Heart right ventricle (tissue), 16 donors: ENCODE data around the gene PLEKHA1. TPM values are rescaled to one million over a fixed set of nuclear protein-coding genes. Genes with fewer than 3 reads are reported as not detected.

Experiments
- ATAC-seq, 8 donors: fragments of 200-7000 bp; cut with Tn5 transposase; one replicate each; pipeline ENCODE4 v1.9.1; 2020; ENCODE audit warnings: mild to moderate bottlenecking in 8 of 8, moderate library complexity in 8 of 8, moderate number of reproducible peaks in 1 of 8
- DNase-seq, 2 donors: peaks; one replicate each; pipeline ENCODE4 v3.0.0-alpha.2; 2020
- H3K27ac ChIP-seq, 10 donors: fragments of 200-600 bp; sonication (generic) in 2 of 10; one replicate each; pipeline versions ENCODE4 v1.5.0 to v1.8.0; 2020 to 2022; ENCODE audit warnings: mild to moderate bottlenecking in 3 of 10
- H3K27me3 ChIP-seq, 7 donors: fragments of 200-600 bp; one replicate each; pipeline ENCODE4 v1.8.0; 2021 to 2022; ENCODE audit warnings: mild to moderate bottlenecking in 2 of 7
- H3K36me3 ChIP-seq, 9 donors: fragments of 200-600 bp; sonication (generic) in 1 of 9; one replicate each; pipeline versions ENCODE4 v1.5.0 to v1.8.0; 2020 to 2022; ENCODE audit warnings: mild to moderate bottlenecking in 2 of 9
- H3K4me1 ChIP-seq, 9 donors: fragments of 200-600 bp; sonication (generic) in 1 of 9; one replicate each; pipeline versions ENCODE4 v1.5.0 to v1.8.0; 2020 to 2022; ENCODE audit warnings: mild to moderate bottlenecking in 4 of 9
- H3K4me3 ChIP-seq, 10 donors: fragments of 200-600 bp; sonication (generic) in 2 of 10; one replicate each; pipeline versions ENCODE4 v1.5.0 to v1.8.0; 2020 to 2022; ENCODE audit warnings: mild to moderate bottlenecking in 7 of 10, moderate library complexity in 2 of 10
- H3K9me3 ChIP-seq, 11 donors: fragments of 200-600 bp in 10 of 11; sonication (generic) in 2 of 11; one replicate each; pipeline versions ENCODE4 v1.5.0 to v1.8.0; 2013 to 2022; ENCODE audit warnings: mild to moderate bottlenecking in 2 of 11, control low read depth in 1 of 11, moderate library complexity in 1 of 11
- WGBS, 2 donors: extraction: QIAGEN DNeasy Blood & Tissue Kit; methylation state at CpG; one replicate each; pipeline ENCODE4 v1.1.7; 2013; ENCODE audit warnings: inconsistent platforms in 1 of 2; 5-methylcytosine and 5-hydroxymethylcytosine counted together
- intact Hi-C, 10 donors: fragments of 100-400 bp; cut with DNase I; formaldehyde crosslinking; loops; one replicate each; pipeline versions ENCODE4 v1.11.1 to v1.14.2; 2022
- polyA plus RNA-seq, 2 donors: library from polyadenylated mRNA; stranded (reverse); fragments of 200-250 nt; gene quantifications; one replicate each; pipeline ENCODE4 v1.2.3, GENCODE V29; 2013
- total RNA-seq, 10 donors: library from RNA; stranded (reverse); fragmentation: NEBNext Ultra II Directional in 3 of 10; extraction: Animal tissue kit (Norgen Biotek cat#: 25700) in 3 of 10; gene quantifications; one replicate each; pipeline versions ENCODE4 v1.2.1 to v1.2.4, GENCODE V29; 2021 to 2023
- TF ChIP-seq, protein P1 (sequence below), 9 donors: fragments of 200-600 bp; sonication (generic) in 2 of 9; IDR thresholded peaks; one replicate each; pipeline versions ENCODE4 v1.5.0 to v1.8.0; 2021 to 2022; ENCODE audit warnings: antibody characterized with exemption in 9 of 9, mild to moderate bottlenecking in 5 of 9, moderate library complexity in 1 of 9
- donor health status: Arrhythmogenic right ventricular cardiomyopathy.
- donor health status: ischemic (EF 13 %, LVEDD 7.1; RV severe dilation, severe dysfunction).
- donor health status: healthy with polysubstance abuse.
- donor health status: DM: no; HTN: yes; CAD: no.
- donor health status: DM: no; HTN: no; CAD: no.
- donor health status: ischemic (EF 25% LVEDD 6.9; RV normal size, moderate dysfunction).
- donor health status: ischemic (EF 25% LVEDD 5.7; RV mildly dilated, moderate dysfunction).
- donor health status: healthy.
- donor health status: DM: yes; HTN: yes; CAD: no.
- donor health status: Ischemic cardiomyopathy.
- donor health status: ischemic (EF 35%, LVEDD 5.7; RV mildly dilated, moderate dysfunction).
- donor health status: nonischemic (EF 11% LVEDD 7.7; RV severe dilation, severe dysfunction).
- donor health status: DM: yes; HTN: yes; CAD: no.
- donor health status: PGD.
- donor health status: ischemic (EF 29% LVEDD 5.4; RV normal size, mild dysfunction).
- donor health status: nonischemic (EF 23%, LVEDD 6.1; RV moderate dilation, normal function).

Gene PLEKHA1
- total and polyA plus RNA-seq, 12 donors: 16.7 to 72.9 (median 49.4) TPM

DNA sequence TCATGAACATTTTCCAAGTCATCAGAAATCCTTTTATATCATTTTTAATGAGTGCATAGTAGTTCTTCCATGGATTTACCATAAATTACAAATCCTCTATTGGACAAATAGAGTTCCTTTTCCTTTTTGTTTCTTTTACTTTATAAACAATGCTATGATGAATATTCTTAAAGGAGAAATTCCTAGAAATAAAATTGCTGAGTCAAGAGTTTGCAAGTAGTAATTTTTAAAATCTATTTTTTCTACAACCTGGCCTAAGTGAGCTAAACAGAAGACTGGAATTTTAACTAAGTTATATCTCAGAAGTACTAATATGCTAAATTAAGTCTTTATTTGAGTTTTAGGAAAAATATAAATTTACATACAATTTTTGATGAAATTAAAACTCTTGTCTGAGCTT lies 38.8 kb downstream of the PLEKHA1 start:
- Histone ChIP-seq H3K27ac (no peak overlapping the region), H3K9me3 (no peaks in the 10 kb centered on the region), H3K4me3 (no peak overlapping the region), H3K27me3 (no peaks in the 10 kb centered on the region), H3K4me1 (peaks cover 0 to 24% (median 0%) of the 10 kb centered on the region in 9 donors), H3K36me3 (peaks cover 0 to 98% (median 13%) of the 10 kb centered on the region in 9 donors)
- ATAC-seq (no peak), DNase-seq (no peak)
- TF ChIP-seq, protein P1, sequence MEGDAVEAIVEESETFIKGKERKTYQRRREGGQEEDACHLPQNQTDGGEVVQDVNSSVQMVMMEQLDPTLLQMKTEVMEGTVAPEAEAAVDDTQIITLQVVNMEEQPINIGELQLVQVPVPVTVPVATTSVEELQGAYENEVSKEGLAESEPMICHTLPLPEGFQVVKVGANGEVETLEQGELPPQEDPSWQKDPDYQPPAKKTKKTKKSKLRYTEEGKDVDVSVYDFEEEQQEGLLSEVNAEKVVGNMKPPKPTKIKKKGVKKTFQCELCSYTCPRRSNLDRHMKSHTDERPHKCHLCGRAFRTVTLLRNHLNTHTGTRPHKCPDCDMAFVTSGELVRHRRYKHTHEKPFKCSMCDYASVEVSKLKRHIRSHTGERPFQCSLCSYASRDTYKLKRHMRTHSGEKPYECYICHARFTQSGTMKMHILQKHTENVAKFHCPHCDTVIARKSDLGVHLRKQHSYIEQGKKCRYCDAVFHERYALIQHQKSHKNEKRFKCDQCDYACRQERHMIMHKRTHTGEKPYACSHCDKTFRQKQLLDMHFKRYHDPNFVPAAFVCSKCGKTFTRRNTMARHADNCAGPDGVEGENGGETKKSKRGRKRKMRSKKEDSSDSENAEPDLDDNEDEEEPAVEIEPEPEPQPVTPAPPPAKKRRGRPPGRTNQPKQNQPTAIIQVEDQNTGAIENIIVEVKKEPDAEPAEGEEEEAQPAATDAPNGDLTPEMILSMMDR (IDR thresholded peaks at IDR 0.05): no peak
- intact Hi-C loops: no loop called here

DNA sequence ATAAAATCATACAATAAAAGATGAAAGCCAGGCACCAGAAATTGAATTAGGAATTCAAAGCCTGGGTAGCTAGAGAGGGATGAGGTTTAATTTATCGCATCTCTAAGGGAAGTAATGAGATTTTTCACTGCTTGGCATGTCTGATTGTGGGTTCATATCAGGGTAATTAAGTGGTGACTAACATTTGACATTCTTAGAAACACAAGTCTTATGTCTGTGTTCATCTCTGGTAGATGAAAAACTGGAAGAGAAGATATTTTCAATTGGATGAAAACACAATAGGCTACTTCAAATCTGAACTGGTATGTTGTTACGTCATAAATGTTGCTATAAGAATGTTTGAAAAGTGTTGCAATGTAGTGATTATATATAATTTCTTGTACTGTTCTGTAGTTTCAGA lies 43.2 kb downstream of the PLEKHA1 start:
- peaks cover 0 to 100% (median 14%) of the 10 kb centered on the region in 9 donors for H3K36me3 ChIP-seq
- H3K9me3 ChIP-seq: no peaks in the 10 kb centered on the region
- H3K4me3 ChIP-seq: no peak overlapping the region
- 93 to 95% methylated on average over 2 of the region's 2 CpGs for WGBS, 2 donors
- DNase-seq: no peak
- no peak for ATAC-seq
- peak overlapping the region in 1 of 10 donors; percentile 54 for H3K27ac ChIP-seq
- TF ChIP-seq, protein P1 (IDR thresholded peaks at IDR 0.05): no peak
- peaks cover 0 to 66% (median 30%) of the 10 kb centered on the region in 9 donors for H3K4me1 ChIP-seq
- no peaks in the 10 kb centered on the region for H3K27me3 ChIP-seq
- intact Hi-C loops: no loop called here

DNA sequence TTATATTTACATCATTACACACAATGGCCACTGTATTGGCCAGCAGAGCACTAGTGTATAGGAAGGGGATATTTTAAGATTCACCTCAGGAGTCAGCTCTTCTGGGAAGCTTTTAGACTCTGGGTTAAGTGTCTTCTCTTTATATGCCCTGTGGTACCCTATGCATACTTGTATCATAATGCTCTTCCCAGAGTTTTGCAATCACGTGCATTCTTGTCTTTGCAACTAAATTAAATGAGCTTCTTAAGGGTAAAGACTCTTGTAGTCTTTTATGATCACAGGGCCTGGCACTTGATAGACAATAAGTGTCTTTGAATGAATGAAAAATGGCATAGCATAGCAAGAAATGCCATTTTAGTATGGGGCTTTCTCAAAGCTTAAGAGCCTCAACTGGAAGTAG lies 44.5 kb downstream of the PLEKHA1 start:
- H3K9me3 ChIP-seq: no peaks in the 10 kb centered on the region
- DNase-seq (no peak), ATAC-seq (no peak)
- H3K27me3 ChIP-seq: no peaks in the 10 kb centered on the region
- H3K36me3 ChIP-seq: peaks cover 0 to 99% (median 14%) of the 10 kb centered on the region in 9 donors
- TF ChIP-seq, protein P1 (IDR thresholded peaks at IDR 0.05): no peak
- intact Hi-C loops: no loop called here
- WGBS, 2 donors: 76 to 82% methylated on average over 1 of the region's 1 CpG
- H3K4me1 ChIP-seq: peaks cover 0 to 66% (median 30%) of the 10 kb centered on the region in 9 donors
- no peak overlapping the region for H3K27ac ChIP-seq
- H3K4me3 ChIP-seq: no peak overlapping the region

DNA sequence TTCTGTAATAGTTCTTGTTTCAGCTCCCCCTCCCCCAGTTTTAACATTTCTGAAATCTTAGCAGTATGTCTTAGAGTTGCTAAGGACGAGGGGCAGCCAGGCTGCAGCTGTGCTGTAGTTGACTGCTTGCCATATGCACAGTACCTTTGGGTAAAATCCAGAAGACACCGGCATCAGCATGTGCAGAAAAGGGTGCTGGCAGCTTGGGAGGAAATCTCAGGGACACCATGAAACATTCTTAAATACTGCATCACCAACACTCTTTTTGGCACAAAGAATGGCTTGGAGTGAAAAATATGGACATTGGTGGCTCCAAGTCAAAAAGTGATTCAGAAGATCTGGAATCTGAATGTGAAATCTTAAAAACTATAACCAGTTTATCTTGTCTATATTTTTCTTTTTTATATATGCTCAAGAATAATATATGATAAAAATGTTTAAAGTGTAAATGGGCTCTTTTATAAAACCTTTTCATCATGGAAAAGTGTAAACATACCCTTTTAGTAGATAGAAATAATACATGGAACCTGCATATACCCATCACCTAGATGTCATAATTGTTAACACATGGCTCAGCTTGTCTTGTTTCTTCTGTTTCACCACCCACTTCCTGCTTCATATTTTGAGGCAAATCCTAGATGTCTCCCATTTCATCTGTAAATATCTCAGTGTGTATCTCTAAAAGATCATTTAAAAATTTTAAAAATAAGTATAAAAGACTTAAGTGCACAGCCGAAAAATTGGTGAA lies 45.5 kb downstream of the PLEKHA1 start:
- intact Hi-C loops: loop anchor here in 2 of 10 donors (5.0 kb wide), 2 partner anchors 43 to 78 kb away; no protein-coding TSS in a partner anchor
- TF ChIP-seq, protein P1 (IDR thresholded peaks at IDR 0.05): no peak
- WGBS, 2 donors: 49% methylated on average over 3 of the region's 3 CpGs
- Histone ChIP-seq H3K9me3 (no peaks in the 10 kb centered on the region), H3K4me1 (peaks cover 0 to 66% (median 30%) of the 10 kb centered on the region in 9 donors), H3K27ac (peak overlapping the region in 1 of 10 donors; percentile 53), H3K4me3 (no peak overlapping the region), H3K27me3 (no peaks in the 10 kb centered on the region), H3K36me3 (peaks cover 0 to 99% (median 14%) of the 10 kb centered on the region in 9 donors)
- no peak for DNase-seq
- ATAC-seq: peak in 4 of 8 donors; percentile 40 to 63 (median 52)
